WI38 (cell line): ENCODE results near the gene CEP131.

Experiments
- H3K4me3 ChIP-seq: 2 replicates; pipeline ENCODE4 v1.5.1; 2011; ENCODE audit warnings: low read depth, mild to moderate bottlenecking, control low read depth, low read length
- TF ChIP-seq, protein P1 (sequence below): IDR thresholded peaks from 2 replicates; pipeline ENCODE4 v1.5.1; 2012; ENCODE audit warnings: low read depth, mild to moderate bottlenecking, control low read depth, low read length

Gene CEP131

DNA sequence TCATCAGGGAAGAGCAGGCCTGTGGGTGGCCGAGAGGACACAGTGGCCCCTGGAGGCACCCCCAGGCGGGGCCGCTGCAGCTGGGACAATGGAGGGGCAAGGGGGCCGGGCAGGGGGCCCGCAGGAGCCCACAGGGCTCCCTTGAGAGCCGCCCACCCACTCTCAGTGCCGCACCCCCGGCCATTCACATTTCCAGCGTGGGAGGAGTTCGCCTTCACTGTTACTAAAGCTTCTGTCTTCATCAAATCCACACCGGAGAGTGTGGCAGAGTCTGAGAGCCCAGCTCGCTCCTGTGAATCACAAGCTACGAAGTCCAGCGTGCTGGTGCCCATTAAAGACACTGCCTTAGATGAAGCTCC is 78.4 kb downstream of the CEP131 start:
- TF ChIP-seq, protein P1, sequence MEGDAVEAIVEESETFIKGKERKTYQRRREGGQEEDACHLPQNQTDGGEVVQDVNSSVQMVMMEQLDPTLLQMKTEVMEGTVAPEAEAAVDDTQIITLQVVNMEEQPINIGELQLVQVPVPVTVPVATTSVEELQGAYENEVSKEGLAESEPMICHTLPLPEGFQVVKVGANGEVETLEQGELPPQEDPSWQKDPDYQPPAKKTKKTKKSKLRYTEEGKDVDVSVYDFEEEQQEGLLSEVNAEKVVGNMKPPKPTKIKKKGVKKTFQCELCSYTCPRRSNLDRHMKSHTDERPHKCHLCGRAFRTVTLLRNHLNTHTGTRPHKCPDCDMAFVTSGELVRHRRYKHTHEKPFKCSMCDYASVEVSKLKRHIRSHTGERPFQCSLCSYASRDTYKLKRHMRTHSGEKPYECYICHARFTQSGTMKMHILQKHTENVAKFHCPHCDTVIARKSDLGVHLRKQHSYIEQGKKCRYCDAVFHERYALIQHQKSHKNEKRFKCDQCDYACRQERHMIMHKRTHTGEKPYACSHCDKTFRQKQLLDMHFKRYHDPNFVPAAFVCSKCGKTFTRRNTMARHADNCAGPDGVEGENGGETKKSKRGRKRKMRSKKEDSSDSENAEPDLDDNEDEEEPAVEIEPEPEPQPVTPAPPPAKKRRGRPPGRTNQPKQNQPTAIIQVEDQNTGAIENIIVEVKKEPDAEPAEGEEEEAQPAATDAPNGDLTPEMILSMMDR, result no peak
- H3K4me3 ChIP-seq, result no peak overlapping the region

DNA sequence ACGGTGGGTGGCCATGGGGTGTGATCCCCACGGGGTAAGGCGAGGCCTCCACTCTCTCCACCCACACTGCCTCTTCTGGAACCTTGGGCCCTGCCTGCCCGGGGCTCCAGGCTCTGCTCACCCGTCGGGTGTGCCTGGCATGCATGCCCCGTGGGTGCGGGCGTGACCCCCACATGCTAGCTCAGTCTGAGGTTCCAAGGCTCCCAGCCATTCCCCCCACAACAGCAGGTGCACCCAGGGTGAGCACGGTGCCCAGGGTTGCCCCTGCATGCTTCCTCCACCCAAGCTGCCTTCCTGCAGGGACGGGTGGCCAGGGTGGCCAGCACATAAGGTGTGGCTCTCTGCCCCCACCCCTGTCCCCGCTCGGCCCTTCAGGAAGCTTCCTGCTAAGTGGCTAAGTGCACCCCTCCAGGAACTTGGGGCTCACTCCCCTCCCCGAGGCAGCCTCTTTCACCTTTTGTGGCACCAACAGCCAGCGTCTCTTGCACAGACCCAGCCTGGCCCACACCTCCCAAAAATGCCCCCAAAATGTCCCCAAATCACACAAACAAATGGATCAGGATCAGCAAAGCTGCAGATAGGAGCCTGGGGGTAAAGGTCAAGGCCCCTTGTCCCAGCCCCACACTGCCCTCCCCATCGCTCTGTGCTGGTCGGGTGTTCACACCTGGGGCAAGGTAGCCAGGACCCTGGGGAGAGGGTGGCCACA is 78.9 kb downstream of the CEP131 start:
- no peak overlapping the region for H3K4me3 ChIP-seq
- TF ChIP-seq, protein P1, result no peak

DNA sequence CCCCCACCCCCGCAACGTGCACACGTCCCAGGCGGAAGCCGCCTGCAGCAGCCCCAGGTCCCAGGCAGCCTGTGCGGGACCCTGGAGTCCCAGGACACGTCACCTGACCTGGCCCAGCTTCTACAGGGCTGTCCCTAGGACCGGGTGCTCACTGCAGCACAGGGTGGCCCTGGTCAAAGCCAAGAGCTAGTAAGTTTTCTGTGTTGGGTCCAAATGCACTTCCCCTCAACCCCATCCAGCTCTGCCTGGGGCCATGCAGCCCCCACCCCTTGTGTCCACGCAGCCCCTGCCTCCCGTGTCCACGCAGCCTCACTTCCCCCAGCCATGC is 79.6 kb downstream of the CEP131 start:
- H3K4me3 ChIP-seq, result no peak overlapping the region
- TF ChIP-seq, protein P1, result no peak

DNA sequence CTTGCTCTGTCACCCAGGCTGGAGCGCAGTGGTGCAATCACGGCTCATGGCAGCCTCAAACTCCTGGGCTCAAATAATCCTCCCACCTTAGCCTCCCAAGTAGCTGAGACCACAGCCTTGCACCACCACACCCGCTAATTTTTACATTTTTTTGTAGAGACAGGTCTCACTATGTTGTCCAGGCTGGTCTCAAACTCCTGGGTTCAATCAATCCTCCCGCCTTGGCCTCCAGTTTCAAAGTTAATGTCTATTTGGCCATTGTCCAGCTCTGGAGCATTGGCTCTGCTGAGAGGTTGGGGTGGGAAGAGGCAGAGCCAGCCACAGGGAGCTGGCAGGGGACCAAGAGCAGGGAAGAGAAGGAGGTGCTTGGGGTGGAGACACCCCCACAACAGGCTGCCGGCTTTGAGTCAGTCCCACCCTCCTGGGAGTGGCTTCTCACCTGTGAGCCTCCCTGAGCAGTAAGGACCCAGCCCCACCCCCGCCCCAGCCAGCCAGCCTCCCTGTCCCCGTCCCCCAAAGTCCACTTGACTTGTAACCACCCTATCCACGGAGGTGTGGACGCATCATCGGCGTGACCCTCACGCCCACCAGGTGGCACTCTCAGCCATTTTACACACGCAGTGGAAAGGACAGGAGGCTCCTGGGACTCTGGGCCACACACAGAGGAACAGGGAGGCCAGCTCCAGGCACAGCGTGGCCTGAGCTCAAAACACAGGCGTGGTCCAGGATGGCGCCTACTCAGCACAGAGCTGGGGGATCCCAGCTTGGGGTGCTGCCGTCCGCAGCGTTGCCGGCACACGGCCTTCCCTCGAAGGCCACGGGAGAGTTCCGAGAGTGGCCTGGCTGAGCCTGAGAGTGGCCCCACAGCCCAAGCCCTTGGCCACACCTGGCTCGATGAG is 80.2 kb downstream of the CEP131 start:
- TF ChIP-seq, protein P1, result peak; percentile 67
- H3K4me3 ChIP-seq, result no peak overlapping the region

DNA sequence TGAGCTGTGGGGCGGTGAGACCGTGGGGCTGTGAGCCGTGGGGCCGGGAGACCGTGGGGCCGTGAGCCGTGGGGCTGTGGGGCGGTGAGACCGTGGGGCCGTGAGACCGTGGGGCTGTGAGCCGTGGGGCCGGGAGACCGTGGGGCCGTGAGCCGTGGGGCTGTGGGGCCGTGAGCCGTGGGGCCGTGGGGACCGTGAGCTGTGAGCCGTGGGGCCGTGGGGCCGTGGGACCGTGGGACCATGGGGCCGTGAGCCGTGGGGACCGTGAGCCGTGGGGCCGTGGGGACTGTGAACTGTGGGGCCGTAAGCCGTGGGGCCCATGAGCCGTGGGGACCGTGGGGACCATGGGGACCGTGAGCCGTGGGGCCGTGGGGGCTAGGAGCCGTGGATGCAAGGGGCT is 82.1 kb downstream of the CEP131 start:
- TF ChIP-seq, protein P1, result no peak
- no peak overlapping the region for H3K4me3 ChIP-seq

DNA sequence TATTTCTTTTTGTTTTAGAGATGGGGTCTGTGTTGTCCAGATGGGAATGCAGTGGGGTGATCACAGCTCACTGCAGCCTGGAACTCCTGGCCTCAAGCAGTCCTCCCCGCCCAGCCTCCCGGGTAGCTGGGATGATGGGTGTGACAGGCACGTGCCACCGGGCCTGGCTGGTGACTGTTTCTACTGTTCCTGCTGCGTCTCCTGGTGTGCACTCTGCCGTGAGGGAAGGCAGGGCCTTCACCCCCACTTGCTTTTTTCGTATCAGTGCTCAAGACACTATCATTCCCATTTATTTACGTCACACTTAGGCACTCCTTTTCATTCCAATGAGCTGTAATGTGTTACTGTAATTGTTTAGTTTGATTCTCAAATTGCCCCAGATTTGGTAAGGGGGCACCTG is 82.7 kb downstream of the CEP131 start:
- no peak overlapping the region for H3K4me3 ChIP-seq
- TF ChIP-seq, protein P1, result no peak
